Left lobe of liver (tissue), 2 donors: ENCODE data around the gene CLVS2. TPM values are rescaled to one million over a fixed set of nuclear protein-coding genes. Genes with fewer than 3 reads are reported as not detected.

Experiments used
- ATAC-seq: fragments of 200-7000 bp; cut with Tn5 transposase; one replicate; pipeline ENCODE4 v1.9.1; 2020; ENCODE audit warnings: mild to moderate bottlenecking, moderate library complexity
- DNase-seq: peaks from one replicate; pipeline ENCODE4 v3.0.0-alpha.2; 2020; ENCODE audit warnings: low spot score
- total RNA-seq: library from RNA; stranded (reverse); gene quantifications from one replicate; pipeline ENCODE4 v1.2.1, GENCODE V29; 2021
- donor health status: DM: no; HTN: no; CAD: no; lungs with moderate emphysema.
- donor health status: DM: no; HTN: yes; CAD: no.

The CLVS2 gene, protein sequence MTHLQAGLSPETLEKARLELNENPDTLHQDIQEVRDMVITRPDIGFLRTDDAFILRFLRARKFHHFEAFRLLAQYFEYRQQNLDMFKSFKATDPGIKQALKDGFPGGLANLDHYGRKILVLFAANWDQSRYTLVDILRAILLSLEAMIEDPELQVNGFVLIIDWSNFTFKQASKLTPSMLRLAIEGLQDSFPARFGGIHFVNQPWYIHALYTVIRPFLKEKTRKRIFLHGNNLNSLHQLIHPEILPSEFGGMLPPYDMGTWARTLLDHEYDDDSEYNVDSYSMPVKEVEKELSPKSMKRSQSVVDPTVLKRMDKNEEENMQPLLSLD
- total RNA-seq: not detected

DNA sequence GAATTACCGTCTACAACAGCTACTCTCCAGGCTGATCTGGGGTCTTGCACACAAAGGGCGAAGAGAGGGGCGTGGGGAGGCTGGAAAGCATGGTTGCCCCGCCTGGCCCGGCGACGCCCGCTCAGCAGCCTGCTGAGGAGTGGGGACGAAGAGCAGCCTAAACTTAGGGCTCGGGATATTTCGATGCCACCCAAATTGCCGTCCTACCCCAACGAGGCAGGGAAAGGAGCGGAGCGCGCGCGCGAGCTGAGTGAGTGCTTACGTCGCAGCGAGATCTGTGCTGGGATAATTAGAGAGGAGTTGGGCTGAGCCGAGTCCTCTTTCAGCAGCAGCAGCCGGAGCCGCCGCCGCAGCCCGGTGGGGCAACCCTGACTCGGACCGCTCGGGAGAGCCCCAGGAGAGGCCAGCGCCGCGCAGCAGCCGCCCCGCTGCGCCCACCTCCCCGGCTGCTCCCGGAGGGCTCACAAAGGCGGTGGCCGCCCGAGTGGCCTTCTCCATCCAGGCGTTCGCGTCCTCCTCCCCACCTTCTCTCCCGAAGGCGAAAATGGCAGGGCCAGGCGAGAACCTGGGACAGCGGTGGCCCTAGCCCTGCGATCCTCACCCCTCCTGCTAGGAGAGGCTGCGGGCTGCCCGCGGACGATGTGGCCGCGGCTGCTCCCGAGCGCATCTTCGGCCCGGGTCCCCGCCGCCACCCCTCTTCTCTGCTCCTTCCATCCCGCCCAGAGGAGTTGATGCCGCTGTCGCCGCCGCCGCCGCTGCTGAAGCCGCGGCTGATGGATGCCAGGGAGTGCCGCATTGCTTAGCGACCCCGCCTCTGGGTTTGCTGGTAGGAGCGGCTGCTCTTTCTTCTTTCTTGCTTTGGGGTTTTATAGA lies at the start of gene CLVS2:
TSS of gene CLVS2 (plus strand) at position 315 of the 873 bp plus-strand sequence. CDS start 1,543 bp downstream, outside the sequence.
- no peak for ATAC-seq
- DNase-seq: no peak

DNA sequence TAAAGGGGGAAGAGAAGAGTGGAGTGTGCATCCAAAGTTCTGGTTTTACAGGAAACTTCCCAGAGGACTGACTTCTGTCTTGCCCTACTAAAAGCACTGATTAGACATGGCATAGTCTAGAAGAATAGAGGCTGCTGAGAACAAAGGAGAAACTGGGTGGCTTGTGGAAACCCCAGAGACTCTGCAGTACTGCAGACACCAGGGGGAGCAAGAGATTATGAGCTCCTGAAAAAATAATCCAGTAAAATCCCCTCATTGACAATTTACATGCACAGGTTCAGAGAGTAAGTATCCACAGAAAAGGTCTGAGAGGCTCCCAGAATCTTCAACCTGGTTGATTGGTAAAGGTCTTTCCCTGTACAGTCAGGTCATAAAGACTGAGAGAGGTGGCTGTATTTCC lies 48.7 kb upstream of the CLVS2 start:
- ATAC-seq: peak; percentile 37
- DNase-seq: no peak

DNA sequence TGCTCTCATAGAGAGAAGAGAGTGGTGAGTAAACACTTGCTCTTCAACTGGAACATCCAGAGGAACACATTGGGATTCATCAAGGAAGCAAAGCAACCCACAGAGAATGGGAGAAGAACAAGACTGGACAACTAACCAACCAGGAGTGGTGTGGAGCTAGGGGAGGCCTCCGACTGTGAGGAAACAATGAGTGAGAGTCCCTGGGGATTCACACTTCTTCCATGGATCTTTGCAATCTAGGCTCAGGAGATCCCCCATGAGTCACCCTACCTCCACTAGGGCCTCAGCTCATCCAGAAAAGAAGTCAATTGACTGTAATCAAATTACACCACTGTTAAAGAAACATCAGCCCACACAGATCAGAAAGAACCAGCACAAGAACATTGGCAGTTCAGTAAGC lies 42.3 kb upstream of the CLVS2 start:
- DNase-seq (no peak), ATAC-seq (no peak)

DNA sequence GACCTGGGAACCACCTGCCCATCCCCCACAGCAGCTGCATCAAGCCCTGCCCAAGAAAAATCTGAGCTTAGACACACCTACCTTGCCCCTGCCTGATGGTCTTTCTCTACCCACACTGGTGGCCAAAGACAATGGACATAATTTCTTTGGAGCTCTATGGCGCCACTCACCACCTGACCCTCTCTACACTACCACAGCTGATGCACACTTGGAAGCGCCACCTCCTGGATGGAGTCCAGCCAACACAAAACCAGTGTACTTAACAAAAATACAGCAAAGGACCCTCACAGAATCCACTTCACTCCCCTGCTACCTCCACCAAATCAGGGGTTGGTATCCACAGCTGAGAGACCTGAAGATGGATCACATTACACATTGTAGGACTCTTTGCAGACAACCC lies 39.7 kb upstream of the CLVS2 start:
- ATAC-seq (no peak), DNase-seq (no peak)

DNA sequence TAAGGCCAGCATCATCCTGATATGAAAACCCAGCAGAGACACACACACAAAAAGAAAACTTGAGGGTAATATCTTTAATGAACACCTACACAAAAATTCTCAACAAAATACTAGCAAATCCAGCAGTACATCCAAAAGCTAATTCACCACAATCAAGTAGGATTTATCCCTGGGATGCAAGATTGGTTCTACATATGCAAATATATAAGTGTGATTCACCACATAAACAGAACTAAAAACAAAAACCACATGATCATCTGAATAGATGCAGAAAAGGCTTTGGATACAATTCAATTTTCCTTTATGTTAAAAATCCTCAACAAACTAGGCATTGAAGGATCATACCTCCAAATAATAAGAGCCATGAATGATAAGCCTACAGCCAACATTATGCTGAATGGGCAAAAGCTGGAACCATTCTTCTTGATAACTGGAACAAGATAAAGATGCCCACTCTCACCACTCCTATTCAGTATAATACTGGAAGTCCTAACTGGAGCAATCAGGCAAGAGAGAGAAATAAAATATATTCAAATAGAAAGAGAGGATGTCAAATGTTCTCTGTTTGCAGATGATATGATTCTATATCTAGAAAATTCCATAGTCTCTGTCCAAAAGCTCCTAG lies 33.9 kb upstream of the CLVS2 start:
- DNase-seq: no peak
- no peak for ATAC-seq

DNA sequence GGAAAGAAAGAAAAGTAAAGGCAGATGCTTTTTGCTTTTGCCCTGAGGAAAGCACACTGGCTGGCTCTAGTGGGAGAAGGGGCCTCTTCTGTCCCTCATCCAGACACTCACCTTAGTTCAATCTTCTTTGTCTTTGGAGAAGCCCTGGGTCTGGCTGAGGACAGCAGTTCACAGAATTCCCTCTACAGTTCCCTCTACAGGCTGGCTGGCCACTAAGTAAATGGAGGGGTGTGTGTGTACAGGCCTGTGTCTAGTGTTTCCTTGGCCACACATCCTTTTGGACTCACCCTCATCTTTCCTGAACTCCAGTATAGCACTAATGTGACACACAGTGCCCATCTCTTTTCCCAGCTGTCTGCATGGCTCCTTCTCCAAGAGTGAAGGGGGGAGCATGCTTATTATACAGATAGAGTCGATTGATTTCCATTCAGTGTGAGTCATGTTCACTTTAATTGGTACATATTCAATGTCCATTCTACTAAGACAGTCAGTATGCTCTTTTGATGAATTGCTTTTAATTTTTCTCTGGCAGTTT lies 26.0 kb upstream of the CLVS2 start:
- DNase-seq: no peak
- no peak for ATAC-seq

DNA sequence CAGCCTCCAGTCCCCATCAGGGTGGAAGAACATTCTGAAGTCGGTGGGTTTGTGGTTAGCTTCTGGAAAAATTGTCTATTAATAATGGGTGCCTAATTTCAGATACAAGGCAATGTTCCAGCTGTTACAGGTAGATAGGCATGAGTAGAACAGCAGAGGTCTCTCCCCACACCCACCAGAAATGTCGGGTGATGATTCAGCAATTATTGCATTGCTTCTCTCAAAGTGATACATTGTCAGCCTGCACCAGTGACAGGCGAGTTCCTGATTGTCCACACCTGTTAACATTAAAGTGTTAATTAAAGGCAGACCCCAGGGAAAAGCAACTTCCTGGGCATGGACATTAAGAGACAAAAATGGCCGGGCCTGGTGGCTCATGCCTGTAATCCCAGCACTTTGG lies 18.9 kb upstream of the CLVS2 start:
- DNase-seq (no peak), ATAC-seq (no peak)

DNA sequence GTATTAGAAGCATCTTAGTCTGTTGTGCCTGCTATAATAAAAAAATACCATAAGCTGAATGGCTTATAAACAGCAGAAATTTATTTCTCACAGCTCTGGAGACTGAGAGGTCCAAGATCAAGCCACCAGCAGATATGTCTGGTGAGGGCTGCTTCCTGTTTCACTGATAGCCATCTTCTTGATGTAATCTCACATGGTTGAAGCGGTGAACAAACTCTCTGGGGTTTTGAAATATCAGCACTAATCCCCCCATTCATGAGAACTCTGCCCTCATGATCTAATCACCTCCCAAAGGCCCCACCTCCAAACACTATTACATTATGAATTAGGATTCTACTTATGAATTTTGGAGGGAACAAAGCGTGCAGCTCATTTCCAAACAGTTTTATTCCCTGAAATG lies 11.6 kb upstream of the CLVS2 start:
- DNase-seq (no peak), ATAC-seq (no peak)

DNA sequence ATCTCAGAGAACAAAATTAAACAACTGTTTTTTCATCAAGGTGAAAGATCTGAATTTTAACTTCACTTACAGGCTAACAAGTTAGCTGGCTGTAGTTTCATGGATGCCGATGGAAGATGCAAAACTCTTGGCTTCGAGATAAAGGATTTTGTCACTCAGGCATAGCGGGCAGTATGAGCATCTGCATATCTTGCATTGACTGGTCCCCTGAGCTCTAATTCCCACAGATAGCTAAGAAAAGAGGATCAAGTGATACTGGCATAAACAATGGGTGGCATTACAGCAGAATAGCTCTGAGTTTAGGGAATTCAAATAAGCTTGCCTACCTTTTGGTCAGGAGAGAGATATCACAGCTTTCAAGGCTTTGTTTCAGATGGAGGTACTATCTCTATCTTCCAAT lies 1.8 kb upstream of the CLVS2 start:
- DNase-seq (no peak), ATAC-seq (no peak)

DNA sequence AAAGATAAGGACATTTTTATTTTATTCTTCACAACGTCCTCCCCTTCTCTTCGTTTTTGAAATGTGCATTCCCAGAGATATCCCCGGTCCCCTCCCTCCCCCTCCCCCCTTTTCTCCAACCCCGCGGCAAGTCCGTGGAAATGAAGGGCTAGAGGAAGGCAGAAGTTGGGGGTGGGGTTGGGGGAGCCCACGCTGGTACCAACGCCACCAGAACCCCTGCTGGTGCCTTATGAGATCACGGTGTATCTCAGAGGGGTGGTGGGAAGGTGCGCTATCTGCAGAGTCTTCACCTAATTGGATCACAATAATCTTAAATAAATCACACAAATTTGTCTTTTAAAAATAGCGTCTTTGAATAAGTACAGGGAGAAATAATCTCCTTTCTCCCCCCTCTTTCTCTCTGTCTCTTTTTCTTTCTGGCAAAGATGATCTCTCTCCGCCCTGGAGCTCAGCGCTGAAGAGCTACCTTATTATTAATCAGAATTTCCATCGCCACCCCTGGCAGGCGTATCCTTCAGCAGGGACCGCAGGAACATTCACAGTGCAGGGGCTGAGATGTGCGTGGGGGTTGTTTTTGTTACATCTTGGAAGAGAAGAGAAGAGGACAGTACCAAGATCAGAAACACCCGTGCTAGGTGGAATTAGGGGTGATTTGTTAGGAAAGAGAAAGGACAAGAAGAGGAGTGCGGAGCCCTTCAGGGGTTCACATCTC lies 915 bp downstream of the CLVS2 start:
- DNase-seq: no peak
- no peak for ATAC-seq

DNA sequence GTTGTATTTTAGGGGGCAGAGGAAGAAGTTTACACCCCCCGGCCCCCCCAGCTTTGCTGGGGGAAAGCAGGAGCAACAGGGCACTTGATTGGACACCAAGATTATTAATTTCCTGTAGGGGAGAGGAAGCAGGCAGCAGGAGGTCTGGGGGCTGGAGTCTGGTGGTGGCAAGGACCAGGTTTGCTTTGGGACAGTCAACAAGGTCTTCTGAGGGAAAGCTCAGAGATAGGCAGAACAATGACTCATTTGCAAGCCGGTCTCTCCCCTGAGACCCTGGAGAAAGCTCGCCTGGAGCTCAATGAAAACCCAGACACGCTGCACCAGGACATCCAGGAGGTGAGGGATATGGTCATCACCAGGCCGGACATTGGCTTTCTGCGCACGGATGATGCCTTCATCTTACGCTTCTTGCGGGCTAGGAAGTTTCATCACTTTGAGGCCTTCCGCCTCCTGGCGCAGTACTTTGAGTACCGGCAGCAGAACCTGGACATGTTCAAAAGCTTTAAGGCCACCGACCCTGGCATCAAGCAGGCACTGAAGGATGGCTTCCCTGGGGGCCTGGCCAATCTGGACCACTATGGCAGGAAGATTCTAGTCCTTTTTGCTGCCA lies 1.6 kb downstream of the CLVS2 start:
- DNase-seq (no peak), ATAC-seq (no peak)

DNA sequence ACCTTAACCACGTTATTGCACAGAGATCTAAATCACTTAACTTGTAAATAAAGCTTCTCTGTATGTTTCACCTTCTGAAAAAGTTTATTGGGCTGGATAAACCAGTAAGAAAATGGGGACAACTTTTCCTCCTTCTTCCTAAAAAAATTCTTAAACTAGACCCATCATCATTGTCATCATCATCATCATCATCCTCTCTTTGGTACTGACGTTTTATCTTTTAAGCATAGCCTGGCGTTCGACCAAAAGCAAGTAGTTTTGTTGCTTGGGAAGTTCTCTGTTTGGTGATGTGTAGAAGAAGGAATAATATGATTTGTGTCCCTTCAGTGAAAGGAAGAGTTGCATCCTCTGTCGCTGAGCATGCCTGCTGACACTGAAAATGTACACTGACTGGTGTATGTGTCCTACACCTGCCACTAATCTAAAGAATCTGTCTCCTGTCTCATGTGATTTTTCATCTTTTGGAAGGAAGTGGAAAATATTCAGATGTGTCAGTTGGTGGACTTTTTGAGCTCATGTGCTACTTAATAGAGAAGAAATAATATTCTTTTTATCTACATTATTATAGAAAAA lies 2.5 kb downstream of the CLVS2 start:
- no peak for ATAC-seq
- DNase-seq: no peak

DNA sequence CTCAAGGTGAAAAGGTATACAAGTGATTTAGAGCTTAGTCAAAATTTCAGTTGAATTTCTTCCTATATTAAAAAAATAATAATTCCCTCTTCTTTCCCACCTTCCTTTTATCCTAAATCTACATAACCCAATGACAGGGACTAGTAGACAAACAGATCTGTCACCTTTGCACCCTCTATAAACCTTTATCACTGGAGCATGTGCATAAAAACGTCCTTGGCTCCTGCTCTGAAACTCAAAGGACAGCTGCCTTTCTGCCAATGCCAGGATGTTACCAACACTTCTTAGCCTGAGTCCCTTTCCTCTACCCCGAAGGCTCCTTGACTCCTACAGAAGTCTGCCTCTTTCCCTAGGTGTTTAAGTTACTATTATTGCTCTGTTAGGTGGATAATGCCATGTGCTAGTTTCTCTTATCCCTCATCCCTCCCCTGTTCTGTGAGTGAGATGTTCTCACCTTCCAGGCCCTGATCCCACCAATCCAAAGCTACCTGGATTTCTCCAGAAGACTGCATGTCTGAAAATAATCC lies 4.3 kb downstream of the CLVS2 start:
- no peak for DNase-seq

DNA sequence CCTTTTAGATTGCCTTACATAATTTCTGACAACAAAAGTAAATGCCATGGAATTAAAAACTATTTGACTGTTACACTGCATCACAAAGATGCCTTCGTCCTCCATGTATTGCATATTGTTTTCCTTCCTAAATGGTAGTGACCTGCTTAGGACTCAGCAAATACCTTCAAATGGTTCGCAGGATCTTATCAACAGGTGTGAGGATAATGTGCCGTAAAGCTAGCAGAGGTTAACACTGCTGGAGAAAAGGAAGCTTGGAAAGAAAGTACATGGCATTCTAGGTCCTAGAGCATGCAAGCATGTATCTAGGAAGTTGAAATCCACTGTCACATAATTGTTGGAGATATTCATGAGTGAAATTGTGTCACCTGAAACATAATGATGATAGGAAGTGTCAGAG lies 5.5 kb downstream of the CLVS2 start:
- no peak for DNase-seq
- no peak for ATAC-seq

More for the DNA sequence above, 4.3 kb downstream of the CLVS2 start:
- ATAC-seq: peak; percentile 67

DNA sequence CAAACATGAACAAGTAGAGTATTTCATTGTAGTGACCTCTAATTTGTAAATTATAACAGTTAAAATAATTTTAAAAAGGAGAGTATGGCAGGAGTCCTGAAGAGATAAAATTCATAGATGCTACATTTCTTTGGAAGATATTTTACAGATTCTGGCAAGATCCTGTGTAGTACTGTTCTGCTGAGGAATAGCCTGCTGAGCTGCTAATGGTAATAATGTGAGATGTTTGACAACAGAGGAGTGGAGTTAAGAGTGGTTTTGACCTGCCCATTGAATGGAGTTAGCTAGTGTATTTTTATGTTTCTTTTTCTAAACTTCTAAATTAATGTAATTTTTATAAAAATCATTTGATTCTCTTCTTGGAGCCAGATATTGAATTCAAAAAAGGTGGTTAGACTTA lies 11.8 kb downstream of the CLVS2 start:
- no peak for DNase-seq
- ATAC-seq: no peak

DNA sequence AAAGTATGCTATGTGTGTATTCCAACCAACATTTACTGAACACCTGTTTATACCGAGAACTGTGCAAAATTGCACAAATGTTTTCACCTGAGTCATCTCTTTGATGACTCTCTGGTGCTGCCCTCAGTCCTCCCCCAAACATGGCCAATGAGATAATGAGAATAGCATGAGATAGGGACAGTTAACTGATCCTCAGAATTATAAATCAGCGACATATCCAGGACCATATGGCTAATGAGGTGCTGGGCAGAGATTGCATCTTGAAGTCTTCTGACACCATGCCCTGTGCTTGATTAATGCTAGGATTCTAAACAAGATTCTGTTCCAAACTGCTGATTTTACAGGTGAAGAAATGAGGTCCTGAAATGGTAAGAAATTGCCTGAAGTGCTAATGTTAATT lies 13.0 kb downstream of the CLVS2 start:
- DNase-seq (no peak), ATAC-seq (no peak)

DNA sequence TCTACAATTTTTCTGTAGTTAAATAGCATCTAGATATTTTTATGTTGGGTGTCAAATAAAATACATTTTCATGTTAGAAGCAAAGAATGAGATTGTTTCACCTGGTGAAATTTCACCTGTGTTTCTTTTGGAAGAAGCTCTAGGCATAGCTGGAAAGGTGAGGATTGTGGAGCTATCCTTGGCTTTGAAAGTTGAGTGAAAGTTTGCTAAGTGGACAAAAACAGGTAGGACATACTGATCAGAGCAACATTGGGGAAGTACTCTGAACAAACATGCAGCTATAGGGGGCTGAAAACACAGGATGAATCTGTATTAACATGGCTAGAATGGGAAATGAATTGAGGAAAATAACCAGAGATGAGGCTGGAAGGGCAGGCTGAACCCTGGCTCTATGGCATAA lies 18.8 kb downstream of the CLVS2 start:
- ATAC-seq: no peak
- no peak for DNase-seq

DNA sequence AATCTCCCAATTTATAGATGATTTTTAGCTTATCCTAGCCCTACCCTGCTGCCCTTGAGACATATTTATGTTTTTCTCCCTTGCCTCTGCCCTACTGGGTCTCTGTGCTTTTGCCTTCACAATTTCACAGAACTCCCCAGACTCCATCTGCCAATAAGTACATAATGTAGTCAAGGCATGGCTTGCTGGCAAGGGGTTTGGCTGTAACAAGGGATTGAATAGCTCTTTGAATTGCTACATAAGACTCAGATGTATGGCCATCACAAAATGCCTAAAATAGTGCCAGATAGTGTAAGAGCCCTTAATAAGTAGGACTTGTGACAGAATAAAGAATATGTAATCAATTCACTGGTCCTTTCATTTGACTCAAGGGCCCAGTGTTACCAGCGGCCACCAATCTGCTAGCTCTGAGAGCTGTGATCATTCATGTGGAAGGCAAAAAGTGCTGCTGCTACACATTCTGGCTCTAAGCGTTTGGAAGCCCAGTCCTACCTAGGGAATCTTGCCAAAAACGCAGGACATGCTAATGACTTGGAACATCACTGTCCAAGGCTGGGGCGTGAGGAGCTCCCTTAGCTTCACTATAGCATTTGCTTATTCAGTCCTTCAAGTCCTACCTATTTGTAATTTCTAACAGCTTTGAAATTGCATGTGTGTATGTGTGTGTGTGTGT lies 20.5 kb downstream of the CLVS2 start:
- ATAC-seq (no peak), DNase-seq (no peak)

DNA sequence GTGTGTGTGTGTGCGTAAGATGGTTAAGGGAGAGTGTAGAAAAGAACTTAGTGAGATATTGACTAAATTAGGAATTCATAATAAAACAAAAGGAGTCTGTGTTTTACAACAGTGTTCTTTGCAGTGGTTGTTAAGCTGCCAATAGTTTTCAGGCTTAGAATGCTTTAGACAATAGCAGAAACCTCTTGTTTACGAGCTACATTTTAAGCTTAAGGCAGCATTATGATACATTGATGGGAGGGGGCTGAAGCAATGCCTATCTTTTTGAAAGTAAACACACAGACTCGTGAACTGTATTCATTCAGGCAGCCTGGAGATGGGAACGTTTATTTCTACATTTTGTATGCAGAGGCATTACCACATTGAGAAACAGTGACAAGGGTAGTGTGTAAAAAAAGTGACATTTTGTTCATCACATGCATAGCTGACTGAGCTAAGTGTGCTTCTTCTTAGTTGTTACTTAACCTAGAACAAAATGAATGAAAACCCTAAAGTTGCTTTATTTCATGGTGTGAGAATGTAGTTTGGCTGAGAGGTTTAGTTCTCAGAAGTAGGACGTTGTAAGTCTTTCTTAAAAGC lies 21.2 kb downstream of the CLVS2 start:
- ATAC-seq (no peak), DNase-seq (no peak)
